DND-41 (cell line): ENCODE measurements around the gene NUMA1.

Experiments
- ATAC-seq: fragments of 200-7000 bp; cut with Tn5 transposase; 3 replicates; pipeline ENCODE4 v1.9.1; 2021; ENCODE audit warnings: low read depth; ENCODE audit not compliant: insufficient read depth
- DNase-seq: peaks from one replicate; pipeline ENCODE4 v3.0.0-alpha.2; 2020
- H2AFZ ChIP-seq: 2 replicates; pipeline ENCODE4 v1.6.0; 2012; ENCODE audit warnings: low read depth, low read length
- H3K27ac ChIP-seq: 2 replicates; pipeline ENCODE4 v1.5.1; 2012; ENCODE audit warnings: low read length, inconsistent platforms
- H3K27me3 ChIP-seq: fragments of 200-600 bp; sonication (generic); 2 replicates; pipeline ENCODE4 v1.6.0; 2012; ENCODE audit warnings: low read length, mild to moderate bottlenecking, inconsistent platforms; ENCODE audit not compliant: insufficient read depth, poor library complexity
- H3K36me3 ChIP-seq: 2 replicates; pipeline ENCODE4 v1.5.1; 2012; ENCODE audit warnings: low read length, inconsistent platforms; ENCODE audit not compliant: insufficient read depth
- H3K4me1 ChIP-seq: 2 replicates; pipeline ENCODE4 v1.5.1; 2012; ENCODE audit warnings: mild to moderate bottlenecking, low read length; ENCODE audit not compliant: insufficient read depth
- H3K4me2 ChIP-seq: 2 replicates; pipeline ENCODE4 v1.6.0; 2012; ENCODE audit warnings: mild to moderate bottlenecking, moderate library complexity, low read length, inconsistent platforms; ENCODE audit not compliant: insufficient read depth
- H3K4me3 ChIP-seq, 2 experiments: fragments of 200-600 bp in 1 of 2; shearing (Covaris generic) in 1 of 2; 2 replicates each; pipeline ENCODE4 v1.5.1; 2012 to 2016; ENCODE audit warnings: inconsistent platforms in 2 of 2, low read length in 2 of 2, mild to moderate bottlenecking in 2 of 2, low read depth in 1 of 2, moderate library complexity in 1 of 2
- H3K79me2 ChIP-seq: 2 replicates; pipeline ENCODE4 v1.6.0; 2012; ENCODE audit warnings: low read length, inconsistent platforms; ENCODE audit not compliant: insufficient read depth
- H3K9ac ChIP-seq: 2 replicates; pipeline ENCODE4 v1.6.0; 2012; ENCODE audit warnings: low read depth, mild to moderate bottlenecking, inconsistent platforms, low read length, moderate library complexity
- H3K9me3 ChIP-seq: 2 replicates; pipeline ENCODE4 v1.5.1; 2012; ENCODE audit warnings: low read length, moderate library complexity, mild to moderate bottlenecking, inconsistent platforms; ENCODE audit not compliant: insufficient read depth, severe bottlenecking
- H4K20me1 ChIP-seq: 2 replicates; pipeline ENCODE4 v1.6.0; 2012; ENCODE audit warnings: low read length; ENCODE audit not compliant: insufficient read depth
- EZH2 ChIP-seq: IDR thresholded peaks from 3 replicates; pipeline ENCODE4 v1.6.1; 2012; ENCODE audit warnings: borderline replicate concordance, low read depth, mild to moderate bottlenecking, moderate library complexity, low read length, inconsistent platforms; ENCODE audit not compliant: severe bottlenecking
- TF ChIP-seq, protein P1 (sequence below): IDR thresholded peaks from 2 replicates; pipeline ENCODE4 v1.5.1; 2012; ENCODE audit warnings: borderline replicate concordance, low read length, moderate library complexity, mild to moderate bottlenecking; ENCODE audit not compliant: poor library complexity, severe bottlenecking; ENCODE audit errors: extremely low read depth

NUMA1 gene

DNA sequence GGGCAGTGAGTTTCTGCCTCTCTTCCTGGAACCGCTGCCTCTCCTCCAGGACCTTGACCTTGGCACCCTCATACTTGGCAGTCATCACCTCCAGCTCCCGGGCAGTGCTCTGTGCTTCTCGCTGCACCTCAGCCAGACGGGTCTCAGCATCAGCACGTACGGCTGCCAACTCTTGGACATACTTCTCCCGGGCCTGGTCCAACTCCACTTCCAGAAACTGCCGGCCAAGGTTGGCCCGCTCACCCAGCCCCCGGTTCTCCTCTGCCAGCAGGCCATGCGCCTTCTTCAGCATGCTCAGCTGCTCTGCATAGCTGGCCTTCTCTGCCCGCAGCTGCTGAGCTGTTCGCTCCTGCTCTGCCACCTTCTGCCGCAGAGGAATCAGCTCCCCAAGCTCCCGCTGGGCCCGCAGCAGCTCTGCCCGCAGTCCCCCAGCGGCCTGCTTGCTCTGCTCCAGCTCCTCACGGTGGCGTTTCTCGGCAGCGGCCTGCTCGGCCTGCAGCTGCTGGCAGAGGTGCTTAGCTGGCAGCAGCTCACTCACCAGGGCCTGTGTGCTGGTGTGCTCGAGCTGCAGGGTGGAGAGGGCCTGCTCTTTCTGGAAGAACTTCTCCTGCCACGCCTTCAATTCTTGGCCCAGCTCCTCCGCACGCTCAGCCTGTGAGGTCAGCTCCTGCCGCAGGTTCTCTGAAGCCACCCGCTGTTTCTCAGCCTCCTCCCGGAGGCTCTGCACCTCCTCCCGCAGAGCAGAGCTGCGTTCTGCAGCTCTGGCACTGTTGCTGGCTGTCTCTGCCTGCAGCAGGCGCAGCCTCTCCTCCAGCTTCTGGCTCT lies 67.2 kb downstream of the NUMA1 start:
- ATAC-seq (no peak), DNase-seq (no peak)
- Histone ChIP-seq H3K9me3 (no peaks in the 10 kb centered on the region), H4K20me1 (peaks cover 54% of the 10 kb centered on the region), H2AFZ (no peak overlapping the region), H3K27ac (no peak overlapping the region), H3K79me2 (no peaks in the 10 kb centered on the region), H3K36me3 (peaks cover 99% of the 10 kb centered on the region), H3K4me3 (no peak overlapping the region), H3K27me3 (no peaks in the 10 kb centered on the region), H3K9ac (no peak overlapping the region), H3K4me1 (no peaks in the 10 kb centered on the region), H3K4me2 (no peak overlapping the region)
- TF ChIP-seq, protein P1, sequence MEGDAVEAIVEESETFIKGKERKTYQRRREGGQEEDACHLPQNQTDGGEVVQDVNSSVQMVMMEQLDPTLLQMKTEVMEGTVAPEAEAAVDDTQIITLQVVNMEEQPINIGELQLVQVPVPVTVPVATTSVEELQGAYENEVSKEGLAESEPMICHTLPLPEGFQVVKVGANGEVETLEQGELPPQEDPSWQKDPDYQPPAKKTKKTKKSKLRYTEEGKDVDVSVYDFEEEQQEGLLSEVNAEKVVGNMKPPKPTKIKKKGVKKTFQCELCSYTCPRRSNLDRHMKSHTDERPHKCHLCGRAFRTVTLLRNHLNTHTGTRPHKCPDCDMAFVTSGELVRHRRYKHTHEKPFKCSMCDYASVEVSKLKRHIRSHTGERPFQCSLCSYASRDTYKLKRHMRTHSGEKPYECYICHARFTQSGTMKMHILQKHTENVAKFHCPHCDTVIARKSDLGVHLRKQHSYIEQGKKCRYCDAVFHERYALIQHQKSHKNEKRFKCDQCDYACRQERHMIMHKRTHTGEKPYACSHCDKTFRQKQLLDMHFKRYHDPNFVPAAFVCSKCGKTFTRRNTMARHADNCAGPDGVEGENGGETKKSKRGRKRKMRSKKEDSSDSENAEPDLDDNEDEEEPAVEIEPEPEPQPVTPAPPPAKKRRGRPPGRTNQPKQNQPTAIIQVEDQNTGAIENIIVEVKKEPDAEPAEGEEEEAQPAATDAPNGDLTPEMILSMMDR, result no peak
- no peak for TF ChIP-seq EZH2

DNA sequence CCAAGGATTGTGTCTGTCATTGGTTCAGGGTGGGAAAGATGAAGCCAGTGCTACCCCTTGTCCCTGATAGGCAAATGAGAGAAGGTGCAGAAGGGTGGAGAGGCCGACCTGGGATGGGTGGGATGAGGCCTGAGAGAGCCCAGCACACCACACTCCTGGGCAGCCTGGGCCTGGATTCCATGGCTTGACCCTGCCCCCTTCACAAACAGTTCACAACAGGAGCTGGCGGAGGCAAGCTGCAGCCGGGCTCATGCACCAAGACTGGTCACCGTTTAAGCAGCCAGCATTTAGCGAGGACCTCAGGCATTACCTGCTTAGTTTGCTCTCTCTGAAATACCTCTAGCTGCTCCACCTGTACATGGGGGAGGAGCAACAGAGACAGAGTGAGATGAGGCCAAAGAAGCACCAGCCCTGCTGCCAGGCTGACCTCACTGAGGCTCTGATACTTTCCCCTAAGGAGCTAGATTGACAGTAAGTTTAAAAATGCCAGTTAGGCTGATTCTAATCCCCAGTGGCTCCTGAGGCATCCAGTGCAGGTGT lies 68.2 kb downstream of the NUMA1 start:
- ATAC-seq, result no peak

DNA sequence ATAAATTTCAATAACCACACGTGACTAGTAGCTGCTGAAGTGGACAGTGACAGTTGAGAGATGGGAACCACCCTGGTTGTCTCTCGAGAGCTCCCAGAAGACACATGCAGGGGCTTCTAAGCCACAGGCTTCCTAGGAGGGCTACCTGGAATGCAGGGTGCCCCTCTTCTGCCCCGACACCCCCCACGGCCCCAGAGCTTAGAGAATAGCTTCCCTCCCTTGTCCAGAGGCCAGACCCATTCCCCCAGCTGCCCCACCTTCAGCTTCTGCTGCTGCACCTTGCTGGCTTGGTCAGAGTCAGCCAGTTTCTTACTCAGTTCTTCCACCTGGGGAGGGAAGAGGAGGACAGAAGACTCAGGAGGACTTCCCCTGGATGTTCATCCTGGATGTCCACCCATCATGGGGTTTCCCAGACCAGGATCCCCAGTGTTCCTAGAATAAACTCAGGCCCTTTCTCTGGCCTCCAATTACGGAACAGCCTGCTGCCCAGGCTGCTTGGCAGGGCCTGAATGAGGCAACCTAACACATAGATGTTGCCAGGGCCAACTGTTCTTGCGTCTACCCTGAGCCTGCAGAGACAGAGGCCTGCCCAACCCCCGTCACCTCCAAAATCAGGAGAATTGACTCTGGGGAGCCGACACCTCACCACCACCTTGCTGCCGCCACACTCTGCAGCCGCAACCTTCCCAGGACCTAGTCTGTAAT lies 69.7 kb downstream of the NUMA1 start:
- H3K27ac ChIP-seq, result no peak overlapping the region
- DNase-seq, result no peak
- H3K9ac ChIP-seq, result no peak overlapping the region
- no peak for TF ChIP-seq EZH2
- TF ChIP-seq, protein P1, result no peak
- no peak overlapping the region for H2AFZ ChIP-seq
- H3K4me3 ChIP-seq, result no peak overlapping the region
- no peaks in the 10 kb centered on the region for H3K27me3 ChIP-seq
- no peaks in the 10 kb centered on the region for H3K9me3 ChIP-seq
- no peaks in the 10 kb centered on the region for H3K79me2 ChIP-seq
- peaks cover 55% of the 10 kb centered on the region for H4K20me1 ChIP-seq
- no peak for ATAC-seq
- H3K4me1 ChIP-seq, result no peaks in the 10 kb centered on the region
- no peak overlapping the region for H3K4me2 ChIP-seq
- H3K36me3 ChIP-seq, result peaks cover 99% of the 10 kb centered on the region

More for the DNA sequence above, 68.2 kb downstream of the NUMA1 start:
- Histone ChIP-seq H3K4me3 (no peak overlapping the region), H3K79me2 (no peaks in the 10 kb centered on the region), H3K27me3 (no peaks in the 10 kb centered on the region), H3K9ac (no peak overlapping the region), H2AFZ (no peak overlapping the region), H4K20me1 (peaks cover 56% of the 10 kb centered on the region), H3K27ac (no peak overlapping the region), H3K4me1 (no peaks in the 10 kb centered on the region), H3K4me2 (no peak overlapping the region), H3K9me3 (no peaks in the 10 kb centered on the region), H3K36me3 (peaks cover 99% of the 10 kb centered on the region)
- DNase-seq, result no peak
- no peak for TF ChIP-seq EZH2
- TF ChIP-seq, protein P1, result no peak
